ENCODE measurements around the gene ARHGEF5.
"Not testable (repeated sequence)": the region's sequence is repeated elsewhere in the genome, so short reads cannot be mapped to it uniquely, and the experiment has no call there.

Gene ARHGEF5

DNA sequence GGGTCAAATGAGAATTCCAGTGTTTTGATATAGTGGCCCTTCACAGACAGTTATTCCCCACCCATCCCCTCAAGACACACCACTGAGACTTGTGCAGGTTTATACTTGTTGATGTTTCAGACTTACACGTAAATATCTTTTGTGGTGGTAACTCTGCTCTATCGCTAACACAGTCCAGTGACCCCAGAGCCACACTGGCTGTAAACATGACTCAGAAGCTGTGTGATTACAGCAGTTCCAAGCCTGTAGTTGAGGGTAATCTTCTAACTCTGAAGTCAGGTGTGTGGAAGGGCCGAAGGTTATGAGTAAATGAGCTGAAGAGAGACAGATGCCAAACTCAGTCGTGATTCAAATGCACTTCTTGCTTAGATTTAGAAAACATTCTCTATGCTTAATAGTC, 28.9 kb downstream of the ARHGEF5 start:
- no peak for DNase-seq (ENCODE audit: low read depth)

DNA sequence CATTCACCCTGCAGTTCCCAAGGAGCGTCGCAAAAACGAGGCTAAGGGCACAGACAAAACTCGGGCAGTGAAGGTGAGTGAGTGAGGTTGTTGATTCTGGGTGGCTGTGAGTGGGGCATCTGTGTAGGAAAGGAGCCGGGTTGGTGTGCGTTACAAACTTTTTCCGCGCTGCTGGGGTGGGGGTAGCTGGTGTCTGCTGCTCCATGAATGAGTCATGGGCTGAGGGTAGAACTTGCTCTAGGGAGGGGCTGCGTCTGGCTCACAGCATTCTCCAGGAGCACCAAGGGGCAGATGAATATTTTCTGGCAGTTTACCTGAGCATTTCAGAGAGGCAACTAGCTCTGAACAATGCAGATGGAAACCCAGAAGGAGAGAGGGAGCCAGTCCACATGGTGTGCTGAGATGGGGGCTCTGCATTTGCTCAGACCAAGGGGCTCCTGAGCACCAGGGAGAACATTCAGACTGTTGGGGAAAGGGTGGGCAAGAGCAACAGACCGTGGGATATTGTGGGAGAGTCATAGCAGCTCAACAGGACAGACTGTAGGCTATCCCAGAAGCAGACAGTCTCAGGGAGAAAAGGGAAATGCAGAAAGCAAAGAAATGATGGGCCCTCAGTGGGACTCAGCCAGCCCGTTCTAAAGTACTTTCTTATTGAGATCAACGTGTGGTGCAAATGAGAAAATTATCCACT, 29.5 kb downstream of the ARHGEF5 start:
- DNase-seq (ENCODE audit: low read depth): no peak

DNA sequence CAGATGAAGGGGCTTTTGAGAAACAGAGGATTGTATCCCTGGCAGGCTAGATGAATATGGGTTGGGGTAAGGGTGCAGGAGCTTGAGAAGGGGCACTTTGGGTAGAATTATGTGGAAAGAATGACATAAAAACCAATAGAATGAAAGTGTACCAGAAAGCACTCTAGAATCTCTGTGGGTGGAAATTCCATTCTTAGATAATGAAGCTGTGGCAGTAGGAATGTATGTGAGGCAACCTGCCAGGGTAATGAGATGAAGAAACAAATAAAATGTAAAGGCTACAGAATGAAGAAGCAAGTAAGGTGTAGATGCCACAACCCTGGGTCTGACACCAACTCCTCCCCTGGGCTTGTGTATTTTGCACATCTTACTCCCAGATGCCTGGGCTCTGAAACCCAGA, 31.5 kb downstream of the ARHGEF5 start:
- DNase-seq (ENCODE audit: low read depth): no peak

DNA sequence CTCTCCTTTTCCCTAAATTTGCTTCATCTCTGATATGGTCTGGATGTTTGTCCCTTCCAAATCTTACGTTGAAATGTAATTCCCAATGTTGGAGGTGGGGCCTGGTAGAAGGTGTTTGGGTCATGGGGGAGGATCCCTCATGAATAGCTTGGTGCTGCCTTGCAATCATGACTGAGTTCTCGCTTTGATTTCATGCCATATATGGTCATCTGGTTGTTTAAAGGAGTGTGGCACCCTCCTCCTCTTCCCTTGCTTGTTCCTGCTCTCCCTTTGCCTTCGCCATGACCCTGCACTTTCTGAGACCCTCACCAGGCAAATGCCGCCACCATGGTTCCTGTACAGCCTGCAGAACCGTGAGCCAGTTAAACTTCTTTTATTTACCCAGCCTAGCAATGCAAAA, 33.7 kb downstream of the ARHGEF5 start:
- DNase-seq (ENCODE audit: low read depth): no peak

DNA sequence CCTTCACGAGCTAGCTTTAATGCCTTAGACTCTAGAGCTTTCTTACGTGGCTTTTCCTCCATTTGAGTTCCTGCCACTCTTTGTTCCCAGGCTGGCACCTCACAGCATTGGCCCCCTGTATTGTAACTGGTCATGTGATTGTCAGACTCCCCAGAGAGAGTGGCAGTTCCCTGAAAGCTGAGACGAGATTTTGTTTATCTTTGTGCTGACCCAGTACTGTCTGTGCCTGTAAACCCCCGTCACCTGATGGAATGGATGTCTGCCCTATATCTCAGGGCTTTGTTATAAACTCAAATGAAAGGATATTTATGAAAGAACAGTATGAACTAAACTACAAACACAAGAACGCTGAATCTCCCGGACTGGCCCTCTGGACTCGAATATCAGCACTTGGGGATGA, 35.3 kb downstream of the ARHGEF5 start:
- no peak for DNase-seq (ENCODE audit: low read depth)

DNA sequence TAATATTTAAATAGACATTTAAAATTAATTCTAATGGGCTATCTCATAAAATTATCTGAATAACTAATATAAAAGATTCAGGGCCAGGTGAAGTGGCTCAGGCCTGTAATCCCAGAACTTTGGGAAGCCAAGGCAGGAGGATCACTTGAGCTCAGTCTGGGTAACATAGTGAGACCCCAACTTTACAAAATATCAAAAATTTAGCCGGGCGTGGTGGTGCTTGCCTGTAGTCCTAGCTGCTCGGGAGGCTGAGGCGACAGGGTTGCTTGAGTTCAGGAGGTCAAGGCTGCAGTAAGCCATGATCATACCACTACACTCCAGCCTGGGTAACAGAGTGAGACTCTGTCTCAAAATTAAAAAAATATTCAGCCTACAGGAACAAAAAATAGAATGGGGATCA, 35.8 kb downstream of the ARHGEF5 start:
- DNase-seq (ENCODE audit: low read depth): no peak

DNA sequence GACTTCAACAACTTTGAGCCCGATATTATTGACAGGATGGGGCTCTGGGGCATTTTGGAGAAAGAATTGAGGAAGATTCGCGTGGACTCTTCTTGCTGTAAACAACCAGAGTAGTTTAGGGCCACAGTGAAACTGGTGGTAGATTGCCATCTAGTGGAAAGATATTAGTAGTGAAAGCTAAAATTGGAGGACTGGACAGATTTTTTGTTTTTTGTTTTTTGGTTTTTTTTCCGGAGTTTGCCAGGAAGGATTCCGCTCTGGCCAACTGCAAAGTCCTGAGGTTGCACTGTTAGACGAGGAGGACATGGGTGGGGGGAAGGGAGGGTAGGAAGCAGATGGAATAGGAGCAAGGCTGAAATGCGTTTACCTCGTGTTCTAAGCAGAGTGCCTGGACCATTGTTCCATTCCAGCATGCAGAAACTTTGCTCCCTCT, 36.6 kb downstream of the ARHGEF5 start:
- no peak for DNase-seq (ENCODE audit: low read depth)

DNA sequence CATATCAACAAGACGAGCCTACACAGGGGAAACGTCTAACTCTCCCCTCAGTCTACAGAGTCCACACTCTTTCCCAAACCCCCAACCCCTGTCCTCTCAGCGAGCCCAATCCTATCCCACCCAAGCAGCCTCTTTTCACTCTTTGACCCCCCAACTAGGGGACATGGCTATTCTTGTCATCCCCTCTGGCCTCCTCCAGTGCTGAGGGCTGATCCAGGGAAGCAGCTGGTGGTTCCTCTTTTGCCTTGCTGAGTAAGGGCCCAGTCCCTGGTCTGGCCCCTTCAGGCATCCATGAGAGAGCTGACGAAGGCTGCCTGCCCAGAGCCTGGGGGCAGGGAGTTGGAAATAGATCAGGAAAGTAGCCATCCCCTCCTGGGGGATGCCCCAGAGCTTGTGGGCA, 41.9 kb downstream of the ARHGEF5 start:
- DNase-seq (ENCODE audit: low read depth): no peak

DNA sequence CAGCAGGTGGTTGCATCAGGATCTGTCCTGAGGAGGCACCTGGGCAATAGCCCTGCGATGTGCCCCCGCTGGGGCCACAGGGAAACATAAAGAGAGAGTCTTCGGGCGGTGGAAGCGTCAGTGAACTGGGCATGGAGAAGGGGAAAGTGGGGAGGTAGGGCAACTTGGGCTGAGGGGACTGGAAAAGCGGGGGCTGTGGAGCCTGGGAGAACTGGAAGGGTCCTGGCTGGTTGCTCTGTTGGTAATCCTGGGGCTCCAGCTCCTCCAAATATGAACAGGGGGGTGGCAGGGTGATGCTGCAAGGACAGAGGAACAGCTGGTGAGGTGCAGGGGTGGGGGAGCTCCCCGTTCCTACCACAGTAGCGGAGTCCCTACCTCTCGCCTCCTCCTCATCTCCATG, 43.1 kb downstream of the ARHGEF5 start:
- no peak for DNase-seq (ENCODE audit: low read depth)

DNA sequence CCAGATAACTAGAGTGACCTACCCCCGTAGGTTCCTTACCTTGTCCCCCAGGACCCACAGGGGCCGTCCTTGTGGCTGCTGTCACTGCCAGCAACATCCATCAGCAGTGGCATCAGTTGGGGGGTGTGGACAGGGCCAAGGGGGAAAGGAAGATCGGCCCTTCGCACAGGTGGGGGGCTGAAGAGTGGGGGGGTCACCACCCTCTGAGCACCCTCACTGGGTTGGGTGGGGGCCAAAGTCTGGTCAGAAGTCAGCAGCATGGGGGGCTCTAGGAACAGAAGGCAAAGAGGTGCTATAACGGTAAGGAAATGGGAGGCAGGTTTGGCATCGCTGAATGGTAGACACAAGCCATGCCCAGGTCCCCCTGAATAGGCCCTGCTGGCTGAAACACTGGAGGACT, 43.7 kb downstream of the ARHGEF5 start:
- no peak for DNase-seq (ENCODE audit: low read depth)

DNA sequence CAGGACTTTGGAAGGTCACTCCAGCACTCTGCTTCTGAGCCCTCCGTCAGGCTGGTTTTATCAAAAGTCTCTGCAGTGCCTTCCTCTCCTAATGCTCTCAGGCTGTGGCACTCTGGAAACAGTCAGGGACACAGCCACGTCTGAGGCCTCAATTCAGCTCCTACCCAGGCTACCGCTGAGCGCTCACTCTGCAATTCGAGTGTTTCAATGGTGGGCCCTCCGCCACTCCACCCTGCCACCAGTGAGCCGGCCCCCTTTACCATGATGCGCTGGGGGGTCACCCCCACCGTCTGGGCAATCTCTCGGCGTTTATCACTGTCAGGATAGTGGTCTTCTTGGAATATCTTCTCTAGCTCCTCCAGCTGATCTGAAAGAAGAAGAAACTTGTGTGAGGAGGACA, 44.7 kb downstream of the ARHGEF5 start:
- no peak for DNase-seq (ENCODE audit: low read depth)

DNA sequence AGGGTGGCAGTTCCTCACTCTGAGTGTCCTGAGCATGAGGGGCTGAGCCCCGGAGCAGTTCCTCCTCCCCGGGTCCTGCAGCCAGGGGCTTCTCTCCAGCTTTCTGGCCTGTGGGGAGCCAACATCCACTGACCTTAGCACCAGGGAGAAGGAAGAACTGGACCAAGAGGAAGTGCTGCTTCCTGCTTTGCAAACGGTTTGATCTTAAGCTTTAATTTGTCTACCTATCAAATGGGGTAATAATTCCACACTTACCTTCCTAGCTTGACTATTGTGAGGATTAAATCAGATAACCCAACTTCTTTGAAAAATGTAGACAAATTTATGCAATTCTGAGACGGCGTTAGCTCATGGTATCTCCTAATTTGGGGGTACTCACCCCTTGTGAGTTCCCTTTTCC, 46.3 kb downstream of the ARHGEF5 start:
- DNase-seq (ENCODE audit: low read depth): no peak

DNA sequence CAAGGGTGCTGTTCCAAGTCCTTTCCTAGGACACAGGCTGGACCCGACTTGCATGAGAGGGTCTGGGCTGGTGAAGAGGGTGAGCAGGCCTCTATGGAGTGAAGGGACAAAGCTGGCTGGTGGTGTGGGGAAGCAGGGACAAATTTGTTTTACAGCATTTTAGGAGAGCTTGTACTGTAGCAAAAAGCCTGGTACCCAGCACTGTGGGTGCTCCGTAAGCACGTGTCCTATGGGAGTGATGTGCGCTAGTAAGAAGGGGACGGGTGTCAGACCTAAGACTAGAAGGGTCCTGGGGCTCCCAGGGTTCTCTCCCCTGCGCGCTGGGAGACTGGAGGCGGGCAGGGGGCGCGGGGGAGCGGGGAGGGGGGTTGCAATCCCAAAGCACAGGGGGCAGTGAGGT, 47.9 kb downstream of the ARHGEF5 start:
- no peak for DNase-seq (ENCODE audit: low read depth)

DNA sequence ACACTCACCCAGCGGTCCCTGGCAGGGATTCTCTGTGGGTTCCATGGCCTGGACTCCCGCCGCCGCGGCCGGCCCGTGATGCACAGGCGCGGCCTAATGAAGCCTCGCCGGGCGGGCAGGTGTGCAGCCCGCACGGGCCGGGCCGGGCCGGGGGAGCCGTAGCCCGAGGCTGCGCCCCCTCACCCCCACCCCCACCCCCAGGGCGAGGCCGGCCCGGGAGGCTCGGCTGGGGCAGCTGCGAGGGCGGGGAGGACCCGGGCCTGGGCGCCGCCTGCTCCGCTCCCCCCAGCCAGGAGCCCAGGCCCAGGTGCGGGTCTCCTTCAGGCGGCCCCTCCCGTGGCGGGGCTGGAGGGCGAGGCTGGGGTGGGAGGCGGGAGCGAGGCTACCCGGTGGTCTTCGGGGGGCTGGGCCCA, 48.5 kb downstream of the ARHGEF5 start, which contains the start of gene NOBOX:
Gene NOBOX, minus strand, starts transcription at position 45 of the 413 bp plus-strand sequence.
- no peak for DNase-seq (ENCODE audit: low read depth)

DNA sequence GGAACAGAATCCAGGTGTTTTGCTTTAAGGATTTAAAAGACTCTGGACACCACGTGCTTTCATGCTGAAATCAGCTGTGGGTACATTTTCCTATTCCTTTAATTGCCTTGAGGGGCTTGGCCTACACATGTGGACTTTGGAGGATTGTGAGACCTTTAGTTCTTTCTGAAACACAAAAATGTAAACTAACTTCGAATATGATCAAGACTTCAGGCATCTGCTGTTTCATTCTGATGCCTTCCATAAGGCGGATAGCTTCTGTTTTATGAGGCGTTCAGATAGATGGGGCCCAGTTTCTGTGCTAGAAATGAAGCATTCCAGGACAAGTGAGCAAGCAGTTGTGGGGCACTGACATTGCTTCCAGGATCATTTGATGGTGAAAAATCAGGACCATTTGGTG, 49.7 kb downstream of the ARHGEF5 start:
- no peak for DNase-seq (ENCODE audit: low read depth)

DNA sequence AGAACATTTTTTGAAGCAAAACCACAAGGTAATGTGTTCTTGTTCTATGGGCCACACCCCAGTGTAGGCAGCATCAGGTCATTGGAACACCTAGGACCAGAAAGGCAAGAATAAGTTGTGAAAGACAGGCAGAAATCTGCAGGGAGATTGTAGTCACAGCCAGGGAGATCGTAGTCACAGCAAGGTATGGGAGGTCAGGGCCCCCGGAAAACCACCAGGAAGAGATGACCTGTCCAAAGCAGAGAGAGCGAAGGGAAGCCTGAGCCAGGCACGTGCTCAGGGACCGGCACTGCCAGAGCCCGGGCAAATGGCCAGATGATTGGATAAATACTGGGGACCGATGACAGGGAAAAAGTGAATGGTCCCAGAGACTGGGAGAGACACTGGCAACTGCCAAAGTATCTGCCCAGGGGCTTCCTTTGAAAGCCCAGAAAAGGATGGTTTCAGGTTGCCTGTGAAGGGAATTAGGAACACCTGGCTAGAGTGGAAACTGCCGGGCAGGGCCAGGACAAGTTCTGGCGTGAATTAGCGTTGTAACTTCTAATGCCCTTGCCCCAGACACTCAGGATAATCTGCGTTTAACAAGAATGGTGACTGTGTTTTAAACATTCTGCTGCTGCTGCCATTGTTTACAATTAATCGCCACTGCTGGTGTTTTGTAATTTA, 52.2 kb downstream of the ARHGEF5 start:
- no peak for DNase-seq (ENCODE audit: low read depth)

DNA sequence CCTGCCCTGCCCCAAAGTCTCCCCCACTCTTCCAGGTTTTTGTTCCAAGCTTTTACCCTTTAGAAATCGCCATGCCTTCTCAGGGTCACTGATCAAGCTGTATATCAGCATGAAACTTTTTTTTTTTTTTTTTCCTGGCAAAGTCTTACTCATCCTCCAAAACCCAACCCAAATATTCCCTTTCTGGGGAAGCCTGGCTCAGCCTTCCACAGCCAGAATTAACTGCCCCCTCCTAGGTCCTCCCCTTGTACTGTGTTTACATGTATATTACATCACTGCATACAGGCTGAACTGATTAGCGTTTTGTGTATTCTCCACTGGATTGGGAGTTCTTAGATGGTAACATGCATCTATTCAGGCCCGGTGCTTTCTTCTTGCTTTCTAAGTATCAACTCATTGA, 52.9 kb downstream of the ARHGEF5 start:
- no peak for DNase-seq (ENCODE audit: low read depth)

DNA sequence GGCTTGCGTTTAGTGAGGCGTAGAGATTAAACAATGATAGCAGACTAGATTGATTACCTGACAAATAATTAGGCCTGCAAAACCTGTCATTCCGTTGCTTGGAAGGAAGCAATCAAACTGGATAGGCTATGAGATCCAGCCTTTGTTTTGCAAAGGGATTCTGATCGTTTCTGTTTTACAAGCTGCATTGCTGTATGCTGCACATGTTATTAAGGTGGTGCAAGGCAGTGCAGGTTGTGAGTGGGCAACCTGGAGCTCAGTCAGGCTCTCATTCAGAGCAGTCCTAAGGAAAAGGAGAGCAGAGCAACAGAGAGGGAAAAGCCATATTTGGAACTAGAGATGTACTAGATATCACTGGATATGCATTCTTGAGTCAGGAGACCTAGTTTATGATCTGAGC, 55.2 kb downstream of the ARHGEF5 start:
- DNase-seq (ENCODE audit: low read depth): no peak

DNA sequence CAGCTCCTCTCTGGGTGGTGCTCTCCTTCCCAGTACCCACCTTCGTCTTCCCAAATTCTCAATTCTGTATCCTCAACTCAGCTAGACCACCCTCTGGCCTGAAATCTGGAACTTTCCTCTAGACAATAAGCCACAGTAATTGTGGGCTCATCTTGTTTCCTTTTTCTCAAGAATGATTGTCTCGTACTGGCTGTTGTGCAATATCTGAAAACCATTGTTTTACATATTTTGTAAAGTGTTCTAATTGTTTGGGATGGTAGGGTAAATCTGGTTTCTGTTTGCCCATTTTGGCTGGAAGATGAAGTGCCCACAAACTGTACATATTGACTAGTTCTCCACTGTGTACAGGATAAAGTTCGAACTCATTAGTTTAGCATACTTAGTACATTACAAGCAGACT, 59.6 kb downstream of the ARHGEF5 start:
- no peak for DNase-seq (ENCODE audit: low read depth)

DNA sequence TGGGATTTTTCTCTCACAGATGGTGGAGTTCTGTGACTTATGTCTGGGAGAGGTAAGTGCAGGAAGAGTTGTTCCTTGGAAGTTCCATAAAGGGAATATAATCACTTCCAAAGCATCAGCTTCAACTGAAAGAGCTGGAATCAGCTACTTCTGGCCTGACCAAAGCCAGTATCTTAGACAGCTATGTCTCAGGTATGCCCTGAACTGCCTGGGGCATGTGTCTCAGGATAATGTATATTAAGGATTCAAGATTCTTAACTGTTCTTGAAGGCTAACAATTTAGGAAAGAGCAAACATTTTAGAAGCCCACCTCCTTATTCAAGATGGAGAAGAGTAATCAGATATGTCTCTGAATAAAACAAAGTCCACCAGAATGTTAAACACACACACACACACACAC, 60.7 kb downstream of the ARHGEF5 start:
- no peak for DNase-seq (ENCODE audit: low read depth)

DNA sequence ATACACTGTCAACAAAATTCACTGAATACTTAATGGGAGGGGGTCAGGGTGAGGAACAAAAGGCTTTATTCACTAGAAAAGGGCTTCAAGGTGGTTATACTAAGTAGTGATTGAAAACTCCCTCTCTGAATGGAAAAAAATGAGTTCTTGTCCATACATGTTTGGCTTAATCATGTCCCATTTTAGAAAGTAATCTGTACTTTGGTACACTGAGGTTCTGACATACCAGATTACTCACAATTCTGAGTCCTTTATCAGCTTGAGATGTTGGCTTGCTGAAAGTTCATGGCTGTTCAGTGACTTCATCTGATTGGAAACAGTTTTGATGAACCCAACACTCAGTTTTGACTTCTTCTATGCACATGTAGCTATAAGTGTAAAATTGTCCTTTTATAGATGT, 61.1 kb downstream of the ARHGEF5 start:
- no peak for DNase-seq (ENCODE audit: low read depth)

DNA sequence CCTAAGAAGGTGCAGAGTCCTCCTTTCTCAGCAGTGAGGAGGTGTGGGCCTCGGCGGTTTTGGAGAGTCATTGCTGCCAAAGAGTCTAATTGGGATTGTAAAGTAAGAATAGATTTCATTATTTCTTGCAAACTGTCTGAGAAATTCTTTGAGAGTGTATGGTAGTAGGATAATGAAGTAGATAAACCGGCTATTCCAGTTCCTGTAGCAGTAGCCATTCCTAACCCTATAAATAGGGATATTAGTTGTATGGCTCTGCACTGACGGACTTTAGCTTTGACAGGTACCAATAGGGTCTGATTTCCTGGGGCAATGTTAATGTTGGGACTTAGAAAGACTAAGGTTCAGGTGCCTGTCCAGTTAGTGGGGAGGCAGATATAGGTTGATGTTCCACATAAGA, 63.7 kb downstream of the ARHGEF5 start:
- DNase-seq (ENCODE audit: low read depth): not testable (repeated sequence)

DNA sequence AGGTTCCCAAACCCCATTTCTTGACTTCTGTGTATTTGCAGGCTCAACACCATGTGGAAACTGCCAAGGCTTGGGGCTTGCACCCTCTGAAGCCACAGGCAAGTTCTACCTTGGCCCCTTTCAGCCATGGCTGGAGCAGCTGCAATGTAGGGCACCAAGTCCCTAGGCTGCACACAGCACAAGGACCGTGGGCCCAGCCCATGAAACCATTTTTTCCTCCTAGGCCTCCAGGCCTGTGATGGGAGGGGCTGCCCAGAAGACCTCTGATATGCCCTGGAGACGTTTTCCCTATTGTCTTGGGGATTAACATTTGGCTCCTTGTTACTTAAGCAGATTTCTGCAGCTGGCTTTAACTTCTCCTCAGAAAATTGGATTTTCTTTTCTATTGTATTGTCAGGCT, 72.3 kb downstream of the ARHGEF5 start:
- DNase-seq (ENCODE audit: low read depth): not testable (repeated sequence)

DNA sequence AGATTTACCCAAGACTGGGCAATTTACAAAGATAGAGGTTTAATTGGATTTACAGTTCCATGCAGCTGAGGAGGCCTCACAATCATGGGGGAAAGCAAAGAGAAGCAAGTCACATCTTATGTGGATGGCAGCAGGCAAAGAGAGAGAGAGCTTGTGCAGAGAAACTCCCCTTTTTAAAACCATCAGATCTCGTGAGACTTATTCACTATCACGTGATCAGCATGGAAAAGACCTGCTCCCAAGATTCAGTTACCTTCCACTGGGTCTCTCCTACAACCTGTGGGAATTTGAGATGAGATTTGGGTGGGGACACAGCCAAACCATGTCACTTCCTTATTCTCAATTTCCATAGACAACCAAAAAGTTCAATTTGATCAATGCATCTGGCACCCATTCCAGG, 73.2 kb downstream of the ARHGEF5 start:
- no peak for DNase-seq (ENCODE audit: low read depth)
